Thyroid gland (tissue), 4 donors: ENCODE results near the gene PRKCQ. TPM values are rescaled to one million over a fixed set of nuclear protein-coding genes. Genes with fewer than 3 reads are reported as not detected.

ENCODE experiments used
- DNase-seq, 2 donors: peaks; one replicate each; pipeline ENCODE4 v3.0.0-alpha.2; 2019
- H3K27ac ChIP-seq, 3 donors: fragments of 200-600 bp; sonication (generic); 1 replicate in 2 of 3; 2 replicates in 1 of 3; pipeline ENCODE4 v1.5.1; 2016 to 2019; ENCODE audit warnings: mild to moderate bottlenecking in 1 of 3, moderate library complexity in 1 of 3
- H3K27me3 ChIP-seq: fragments of 200-600 bp; sonication (generic); one replicate; pipeline ENCODE4 v1.5.1; 2019
- H3K36me3 ChIP-seq, 2 donors: fragments of 200-600 bp; sonication (generic); one replicate each; pipeline ENCODE4 v1.5.1; 2016 to 2019
- H3K4me1 ChIP-seq, 2 donors: fragments of 200-600 bp; sonication (generic); one replicate each; pipeline ENCODE4 v1.5.1; 2017 to 2019
- H3K4me3 ChIP-seq, 3 donors: fragments of 200-600 bp; sonication (generic); replicated peaks in 1 of 3; 1 replicate in 2 of 3; 2 replicates in 1 of 3; pipeline ENCODE4 v1.5.1; 2016; ENCODE audit warnings: mild to moderate bottlenecking in 1 of 3
- H3K9me3 ChIP-seq: fragments of 200-600 bp; sonication (generic); one replicate; pipeline ENCODE4 v1.5.1; 2017
- POLR2A ChIP-seq, 2 donors: fragments of 450-650 bp; IDR thresholded peaks; one replicate each; pipeline ENCODE4 v1.6.1; 2017; ENCODE audit warnings: antibody characterized with exemption in 2 of 2, mild to moderate bottlenecking in 2 of 2, moderate library complexity in 1 of 2
- WGBS, 2 donors: methylation state at CpG; one replicate each; pipeline ENCODE4 v1.1.5; 2017; 5-methylcytosine and 5-hydroxymethylcytosine counted together
- intact Hi-C: fragments of 100-400 bp; cut with DNase I; formaldehyde crosslinking; loops from one replicate; pipeline ENCODE4 v1.15.1; 2023
- total RNA-seq, 4 donors: library from RNA; depleted of rRNA; stranded (reverse); fragments of >200 nt; gene quantifications; one replicate each; pipeline ENCODE4 v1.2.3, GENCODE V29; 2016
- TF ChIP-seq, protein P1 (sequence below), 6 experiments: fragments of 200-600 bp in 3 of 6; fragments of 450-650 bp in 3 of 6; sonication (generic) in 3 of 6; IDR thresholded peaks; one replicate each; pipeline ENCODE4 v1.5.1; 2016 to 2019; ENCODE audit warnings: antibody characterized with exemption in 6 of 6, mild to moderate bottlenecking in 2 of 6, inconsistent platforms in 1 of 6, moderate library complexity in 1 of 6

PRKCQ gene
- total RNA-seq, 4 donors from 2014 or later, result 24.2 to 45.7 (median 34.5) TPM

DNA sequence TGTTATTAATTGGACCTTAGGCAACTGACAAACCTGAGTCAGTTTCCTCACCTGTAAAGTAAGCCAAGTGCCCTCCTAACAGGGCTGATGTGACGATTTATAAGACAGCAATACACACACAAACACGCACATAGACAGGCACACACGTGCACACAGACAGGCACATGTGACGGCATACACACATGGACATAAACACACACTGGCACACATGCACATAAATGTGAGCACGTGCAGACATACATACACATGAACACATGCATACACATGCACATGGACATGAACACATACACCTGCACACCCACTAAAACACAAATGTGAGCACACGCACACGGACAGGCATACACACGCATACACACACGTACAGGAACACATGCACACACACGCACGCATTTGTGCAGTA is 148.9 kb downstream of the PRKCQ start:
- H3K9me3 ChIP-seq, result no peaks in the 10 kb centered on the region
- 93 to 98% methylated on average over 11 of the region's 11 CpGs for WGBS, 2 donors
- intact Hi-C loops, result no loop called here
- no peaks in the 10 kb centered on the region for H3K27me3 ChIP-seq
- no peak for DNase-seq
- no peaks in the 10 kb centered on the region for H3K4me1 ChIP-seq
- H3K27ac ChIP-seq, result no peak overlapping the region
- peaks cover 0 to 4% of the 10 kb centered on the region in 2 donors for H3K36me3 ChIP-seq
- H3K4me3 ChIP-seq, result no peak overlapping the region
- TF ChIP-seq, protein P1, sequence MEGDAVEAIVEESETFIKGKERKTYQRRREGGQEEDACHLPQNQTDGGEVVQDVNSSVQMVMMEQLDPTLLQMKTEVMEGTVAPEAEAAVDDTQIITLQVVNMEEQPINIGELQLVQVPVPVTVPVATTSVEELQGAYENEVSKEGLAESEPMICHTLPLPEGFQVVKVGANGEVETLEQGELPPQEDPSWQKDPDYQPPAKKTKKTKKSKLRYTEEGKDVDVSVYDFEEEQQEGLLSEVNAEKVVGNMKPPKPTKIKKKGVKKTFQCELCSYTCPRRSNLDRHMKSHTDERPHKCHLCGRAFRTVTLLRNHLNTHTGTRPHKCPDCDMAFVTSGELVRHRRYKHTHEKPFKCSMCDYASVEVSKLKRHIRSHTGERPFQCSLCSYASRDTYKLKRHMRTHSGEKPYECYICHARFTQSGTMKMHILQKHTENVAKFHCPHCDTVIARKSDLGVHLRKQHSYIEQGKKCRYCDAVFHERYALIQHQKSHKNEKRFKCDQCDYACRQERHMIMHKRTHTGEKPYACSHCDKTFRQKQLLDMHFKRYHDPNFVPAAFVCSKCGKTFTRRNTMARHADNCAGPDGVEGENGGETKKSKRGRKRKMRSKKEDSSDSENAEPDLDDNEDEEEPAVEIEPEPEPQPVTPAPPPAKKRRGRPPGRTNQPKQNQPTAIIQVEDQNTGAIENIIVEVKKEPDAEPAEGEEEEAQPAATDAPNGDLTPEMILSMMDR (IDR thresholded peaks at IDR 0.05), result no peak
- no peak for TF ChIP-seq POLR2A (IDR thresholded peaks at IDR 0.05)

DNA sequence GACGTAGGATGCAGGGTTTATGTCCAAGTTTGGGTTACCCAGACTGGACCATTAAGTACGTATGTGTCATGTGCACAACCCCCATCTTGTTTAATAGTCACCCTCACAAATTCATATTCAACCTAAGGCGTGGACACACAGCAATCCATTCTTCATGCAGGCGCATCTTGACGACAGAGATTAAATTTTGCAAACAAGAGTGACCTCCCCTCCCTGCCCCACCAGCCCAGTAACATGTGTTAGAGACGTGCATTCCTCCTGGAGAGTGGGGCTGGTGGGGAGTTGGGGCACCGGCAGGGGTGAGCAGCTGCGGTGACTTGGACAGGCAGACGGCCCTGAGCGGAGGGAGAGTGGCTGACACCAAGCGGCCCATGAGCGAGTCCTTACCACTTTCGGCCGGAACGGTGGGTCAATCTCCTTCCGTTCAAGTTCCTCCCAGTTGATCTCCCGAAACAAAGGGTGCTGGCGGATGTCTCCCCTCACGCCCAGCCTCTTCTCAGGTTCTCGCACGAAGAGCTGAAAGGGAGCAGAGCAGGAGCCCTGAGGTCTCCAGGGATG is 149.6 kb downstream of the PRKCQ start:
- DNase-seq, result no peak
- peaks cover 0 to 4% of the 10 kb centered on the region in 2 donors for H3K36me3 ChIP-seq
- H3K9me3 ChIP-seq, result no peaks in the 10 kb centered on the region
- TF ChIP-seq, protein P1 (IDR thresholded peaks at IDR 0.05), result no peak
- no peak for TF ChIP-seq POLR2A (IDR thresholded peaks at IDR 0.05)
- H3K4me1 ChIP-seq, result no peaks in the 10 kb centered on the region
- H3K27me3 ChIP-seq, result no peaks in the 10 kb centered on the region
- intact Hi-C loops, result no loop called here
- 92 to 94% methylated on average over 17 to 21 of the region's 21 CpGs for WGBS, 2 donors
- no peak overlapping the region for H3K4me3 ChIP-seq
- H3K27ac ChIP-seq, result no peak overlapping the region

DNA sequence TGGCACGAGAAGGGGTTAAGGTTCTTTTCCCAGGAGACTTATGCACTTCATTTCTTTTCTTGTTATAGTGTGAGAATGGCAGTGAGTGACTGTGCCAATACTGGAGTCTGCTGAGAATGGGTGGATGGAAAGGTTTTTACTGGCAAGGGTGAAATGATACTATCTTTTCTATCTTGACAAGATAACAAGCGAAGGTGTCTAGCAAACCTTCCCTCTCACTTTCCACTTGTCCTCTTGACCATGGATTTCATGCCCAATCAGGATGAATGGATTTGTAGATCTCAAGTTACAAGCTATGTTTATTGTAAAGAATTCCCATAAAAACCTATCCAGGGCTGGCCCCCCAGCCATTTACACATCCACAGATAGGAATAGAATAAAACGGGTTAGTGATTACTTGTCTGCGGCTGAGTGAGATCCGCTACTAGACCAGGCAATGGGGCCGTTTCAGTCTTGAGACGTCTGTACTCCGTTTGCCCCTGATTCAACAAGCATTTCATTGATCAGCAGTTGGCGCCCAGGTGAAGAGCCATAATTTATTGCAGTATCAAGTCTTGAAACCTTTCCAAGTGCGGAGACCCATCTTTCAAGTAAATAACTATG is 152.6 kb downstream of the PRKCQ start:
- TF ChIP-seq POLR2A (IDR thresholded peaks at IDR 0.05), result no peak
- TF ChIP-seq, protein P1 (IDR thresholded peaks at IDR 0.05), result no peak
- H3K27ac ChIP-seq, result no peak overlapping the region
- intact Hi-C loops, result loop anchor here (10.0 kb wide), 1 partner anchor 247 kb away; no protein-coding TSS in a partner anchor
- no peak overlapping the region for H3K4me3 ChIP-seq
- H3K9me3 ChIP-seq, result no peaks in the 10 kb centered on the region
- no peaks in the 10 kb centered on the region for H3K4me1 ChIP-seq
- H3K27me3 ChIP-seq, result no peaks in the 10 kb centered on the region
- H3K36me3 ChIP-seq, result peaks cover 0 to 4% of the 10 kb centered on the region in 2 donors
- DNase-seq, result no peak
- WGBS, 2 donors, result 90 to 94% methylated on average over 10 of the region's 10 CpGs

DNA sequence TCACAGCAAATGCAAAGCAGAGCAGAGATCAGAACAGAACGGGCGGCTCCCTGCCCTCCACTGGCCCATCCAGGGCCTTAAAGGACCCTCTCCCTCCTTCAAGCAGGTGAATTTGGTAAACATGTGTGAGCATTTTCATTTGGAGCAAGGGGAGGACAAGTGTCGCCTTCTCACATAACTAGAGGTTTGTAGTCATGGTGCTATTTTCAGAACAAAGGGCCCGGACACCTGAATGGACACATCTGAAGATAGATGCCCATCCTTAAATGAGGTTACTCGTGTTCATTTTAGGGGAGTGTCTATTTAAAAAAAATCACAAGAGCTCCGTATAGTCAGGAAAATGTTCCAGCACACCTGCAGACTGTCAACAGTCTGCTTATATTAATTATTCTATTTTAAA is 153.8 kb downstream of the PRKCQ start:
- TF ChIP-seq, protein P1 (IDR thresholded peaks at IDR 0.05), result no peak
- TF ChIP-seq POLR2A (IDR thresholded peaks at IDR 0.05), result no peak
- no peak overlapping the region for H3K4me3 ChIP-seq
- no peaks in the 10 kb centered on the region for H3K4me1 ChIP-seq
- no peak overlapping the region for H3K27ac ChIP-seq
- DNase-seq, result no peak
- peaks cover 0 to 4% of the 10 kb centered on the region in 2 donors for H3K36me3 ChIP-seq
- 92 to 95% methylated on average over 6 of the region's 6 CpGs for WGBS, 2 donors
- intact Hi-C loops, result loop anchor here (10.0 kb wide), 1 partner anchor 248 kb away; no protein-coding TSS in a partner anchor
- no peaks in the 10 kb centered on the region for H3K27me3 ChIP-seq
- no peaks in the 10 kb centered on the region for H3K9me3 ChIP-seq
